ENCODE data around the gene ABCB10.

The ABCB10 gene

GRCh38 chr1:229470406-229471043, 88.0 kb downstream of the ABCB10 start:
- no peak for DNase-seq

GRCh38 chr1:229466887-229467286, 91.6 kb downstream of the ABCB10 start:
- DNase-seq: no peak

Data from T1000 (cell line).